GM18868 (cell line): ENCODE results near the gene RXFP4.
"Not testable (repeated sequence)": the region's sequence is repeated elsewhere in the genome, so short reads cannot be mapped to it uniquely, and the experiment has no call there.

Source experiments
- ATAC-seq: cut with Tn5 transposase; IDR thresholded peaks from one replicate; pipeline ENCODE4 v1.9.1; 2021; ENCODE audit warnings: mild to moderate bottlenecking, moderate library complexity; ENCODE audit not compliant: unreplicated experiment

RXFP4 gene

DNA sequence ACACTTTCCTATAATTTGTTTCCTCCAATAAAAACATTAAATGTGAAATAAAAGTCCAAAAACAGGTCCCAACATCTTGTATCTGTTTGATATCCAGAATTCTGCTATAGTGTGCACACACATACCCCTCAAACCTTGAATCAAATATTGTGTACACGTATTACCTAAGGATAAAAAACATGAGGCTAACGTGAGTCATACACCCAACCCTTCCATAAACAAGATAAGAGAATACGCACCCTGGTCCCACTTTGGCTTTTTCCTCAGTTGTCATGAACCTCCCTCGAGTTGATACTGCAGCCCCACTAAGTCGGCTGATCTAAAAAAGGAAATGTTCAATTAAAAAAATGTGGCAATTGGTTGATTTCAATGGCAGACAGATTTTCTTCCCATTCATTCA, 12.4 kb upstream of the RXFP4 start:
- ATAC-seq, result no peak

DNA sequence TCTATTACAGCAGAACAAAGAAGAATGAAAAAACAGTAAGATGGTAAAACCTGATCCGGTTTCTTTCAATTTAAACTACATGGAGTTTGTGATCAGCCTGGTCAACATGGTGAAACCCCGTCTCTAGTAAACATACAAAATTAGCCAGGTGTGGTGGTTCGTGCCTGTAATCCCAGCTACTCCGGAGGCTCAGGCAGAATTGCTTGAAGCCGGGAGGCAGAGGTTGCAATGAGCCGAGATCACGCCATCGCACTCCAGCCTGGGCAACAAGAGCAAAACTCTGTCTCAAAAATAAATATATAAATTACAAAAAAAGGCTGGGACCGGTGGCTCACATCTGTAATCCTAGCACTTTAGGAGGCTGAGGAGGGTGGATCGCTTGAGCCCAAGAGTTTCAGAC, 10.7 kb upstream of the RXFP4 start:
- ATAC-seq, result not testable (repeated sequence)

DNA sequence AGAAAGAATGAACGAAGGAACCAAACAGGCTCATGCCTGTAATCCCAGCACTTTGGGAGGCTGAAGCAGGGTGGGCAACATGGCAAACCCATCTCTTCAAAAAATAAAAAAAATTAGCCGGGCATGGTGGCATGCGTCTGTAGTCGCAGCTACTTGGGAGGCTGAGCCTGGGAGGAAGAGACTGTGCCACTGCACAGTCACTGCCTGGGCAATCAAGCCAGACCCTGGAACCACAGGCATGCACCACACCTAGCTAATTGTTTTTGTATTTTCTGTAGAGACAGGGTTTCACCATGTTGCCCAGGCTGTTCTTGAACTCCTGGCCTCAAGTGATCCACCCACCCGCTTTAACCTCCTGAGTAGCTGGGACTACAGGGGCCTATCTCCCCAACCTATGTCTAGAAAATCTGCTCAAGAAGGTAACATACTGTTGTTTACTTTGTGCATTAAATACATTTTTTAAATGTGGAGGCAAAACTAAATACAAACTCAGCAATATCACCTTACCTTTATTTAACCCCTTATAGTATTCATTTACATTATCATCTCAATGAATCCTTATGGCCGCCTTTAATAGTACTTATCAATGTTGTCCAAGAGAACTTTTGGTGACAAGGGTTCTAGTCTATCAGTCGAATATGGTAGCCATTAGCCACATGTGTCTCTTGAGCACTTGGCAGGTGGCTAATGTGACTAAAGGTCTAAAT, 10.0 kb upstream of the RXFP4 start:
- ATAC-seq, result no peak

DNA sequence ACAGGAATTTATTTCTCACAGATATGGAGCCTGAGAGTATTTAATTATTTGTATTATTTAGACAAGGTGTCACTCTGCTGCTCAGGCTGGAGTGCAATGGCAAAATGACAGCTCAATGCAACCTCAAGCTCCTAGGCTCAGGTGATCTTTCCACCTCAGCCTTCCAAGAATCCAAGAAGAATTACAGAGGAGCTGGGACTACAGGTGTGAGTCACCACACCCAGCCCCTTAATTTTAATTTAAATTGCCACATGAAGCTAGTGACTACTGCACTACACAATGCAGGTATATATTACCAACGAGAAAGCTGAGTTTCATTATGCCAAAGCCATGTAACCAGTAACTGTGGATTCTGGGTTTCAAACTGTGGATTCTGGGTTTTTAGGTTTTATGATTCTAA, 9.4 kb upstream of the RXFP4 start:
- no peak for ATAC-seq

DNA sequence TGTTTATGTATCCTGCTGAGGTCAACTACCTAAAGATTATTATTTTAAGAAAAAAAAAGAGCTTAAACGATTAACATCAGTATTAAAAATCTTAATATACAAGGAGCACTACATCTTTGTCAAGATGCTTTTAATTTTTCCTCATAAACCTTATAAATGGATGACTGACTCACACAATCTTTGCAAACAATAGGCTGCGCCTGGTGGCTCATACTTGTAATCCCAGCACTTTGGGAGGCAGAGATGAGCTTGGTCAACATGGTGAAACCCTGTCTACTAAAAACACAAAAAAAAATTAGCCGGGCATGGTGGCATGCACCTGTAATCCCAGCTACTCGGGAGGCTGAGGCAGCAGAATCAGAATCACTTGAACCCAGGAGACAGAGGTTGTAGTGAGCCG, 9.0 kb upstream of the RXFP4 start:
- ATAC-seq, result no peak

DNA sequence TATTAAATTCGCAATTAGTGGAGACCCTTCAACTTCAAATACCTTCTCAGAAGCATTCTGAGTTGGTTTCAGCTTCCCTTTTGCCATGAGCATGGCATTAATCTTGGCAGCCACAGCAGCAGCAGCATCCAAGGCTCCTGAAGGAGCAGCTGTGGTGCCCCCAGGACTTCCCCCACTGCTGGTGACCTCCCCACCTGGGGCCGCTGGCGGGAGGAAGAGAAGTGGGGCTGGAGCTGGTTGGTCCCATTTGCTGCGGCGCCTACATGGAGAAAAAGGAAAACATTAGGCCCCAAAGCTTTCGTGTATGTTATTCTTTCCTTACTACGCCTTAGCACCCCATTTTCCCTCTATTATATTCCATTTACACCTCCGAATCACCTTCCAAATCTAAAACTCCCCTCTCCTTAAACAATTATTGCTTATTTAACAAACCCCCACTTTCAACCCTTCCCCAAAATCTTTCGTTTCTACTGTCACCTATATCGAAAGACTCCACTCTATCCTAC, 7.8 kb upstream of the RXFP4 start:
- no peak for ATAC-seq

DNA sequence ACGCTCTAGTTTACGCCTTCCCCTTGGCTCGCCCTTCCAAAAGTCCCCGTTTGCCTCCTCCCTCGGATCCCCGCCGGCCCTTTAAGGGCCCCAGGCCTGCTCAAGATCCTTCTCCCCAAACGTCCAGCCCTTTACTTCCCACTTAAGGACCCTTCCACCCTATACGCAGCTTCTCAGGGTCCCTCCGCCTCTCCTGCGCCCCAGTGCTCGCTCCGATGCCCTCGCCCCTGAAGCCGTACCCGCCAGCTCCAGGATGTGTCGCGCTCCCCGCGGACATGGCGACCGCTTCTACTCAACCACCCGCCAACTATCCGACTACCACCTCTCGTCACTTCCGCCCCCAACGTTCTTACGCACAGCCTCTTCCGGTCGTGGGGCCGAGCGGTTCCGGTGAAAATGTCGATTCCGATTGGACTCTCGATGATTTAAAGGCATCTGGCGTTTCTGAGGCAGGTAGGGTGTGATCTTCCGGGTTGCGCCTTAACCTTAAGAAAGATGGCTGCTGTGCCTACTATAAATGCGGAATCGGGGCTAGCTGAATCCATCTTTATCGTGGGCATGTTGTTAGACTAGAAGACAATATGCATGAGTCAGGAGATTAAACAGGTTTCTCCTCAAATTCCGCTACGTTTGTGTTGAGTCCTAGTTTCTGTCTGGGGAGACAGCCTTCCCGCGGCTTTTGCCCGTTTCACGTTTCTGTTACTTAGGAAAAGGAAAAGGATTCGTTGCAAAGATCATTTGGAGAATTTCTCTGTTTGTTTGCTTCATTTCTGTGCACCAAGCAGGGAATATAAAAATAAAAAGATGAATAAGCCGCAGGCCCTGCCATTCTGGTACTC, 7.1 kb upstream of the RXFP4 start, which contains the start of gene KHDC4:
TSS of gene KHDC4 (minus strand) at position 317 of the 839 bp plus-strand sequence. CDS start at position 277, 40 bp downstream.
- ATAC-seq, result peak; percentile 93

DNA sequence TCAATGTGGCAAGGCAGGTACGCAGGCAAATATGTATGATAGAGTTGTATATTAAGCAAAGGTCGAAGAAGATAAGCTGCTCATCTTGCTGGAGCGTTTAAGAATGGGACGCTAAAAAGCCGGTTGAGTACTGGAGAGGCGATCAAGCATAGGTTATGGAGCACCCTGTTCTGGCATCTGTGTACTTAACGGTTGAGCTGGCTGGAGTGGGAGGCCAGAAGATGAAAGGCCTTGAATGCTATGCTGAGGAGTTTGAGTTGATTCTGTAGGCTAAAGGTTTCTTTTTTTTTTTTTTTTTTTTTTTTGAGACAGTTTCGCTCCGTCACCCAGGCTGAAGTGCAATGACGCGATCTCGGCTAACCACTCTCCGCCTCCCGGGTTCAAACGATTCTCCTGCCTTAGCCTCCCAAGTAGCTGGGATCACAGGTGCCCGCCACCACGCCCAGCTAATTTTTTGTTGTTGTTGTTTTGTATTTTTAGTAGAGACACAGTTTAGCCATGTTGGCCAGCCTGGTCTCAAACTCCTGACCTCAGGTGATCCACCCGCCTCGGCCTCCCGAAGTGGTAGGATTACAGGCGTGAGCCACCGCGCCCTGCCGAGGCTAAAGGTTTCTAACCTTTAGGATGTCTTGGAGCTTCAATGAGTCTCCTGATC, 6.4 kb upstream of the RXFP4 start:
- ATAC-seq, result no peak

DNA sequence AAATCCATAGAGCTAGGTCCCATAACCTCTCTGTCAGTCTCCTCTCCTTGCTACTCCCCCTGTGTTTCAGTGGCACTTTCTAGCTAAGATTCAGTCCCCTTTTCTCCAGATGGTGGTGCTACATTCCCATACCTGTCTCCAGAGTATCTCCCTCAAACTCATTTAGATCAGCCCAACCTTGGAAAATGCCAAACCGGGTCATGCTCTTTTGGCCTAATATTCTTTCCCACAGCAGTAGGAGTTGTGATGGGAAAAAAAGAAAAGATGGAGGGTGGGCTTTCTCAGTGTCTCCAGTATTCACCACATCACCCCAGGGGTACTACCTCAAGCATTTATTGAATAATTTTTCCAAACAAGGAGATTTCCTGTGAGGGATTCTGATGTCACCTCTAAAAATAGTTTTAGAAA, 3.2 kb upstream of the RXFP4 start:
- no peak for ATAC-seq

DNA sequence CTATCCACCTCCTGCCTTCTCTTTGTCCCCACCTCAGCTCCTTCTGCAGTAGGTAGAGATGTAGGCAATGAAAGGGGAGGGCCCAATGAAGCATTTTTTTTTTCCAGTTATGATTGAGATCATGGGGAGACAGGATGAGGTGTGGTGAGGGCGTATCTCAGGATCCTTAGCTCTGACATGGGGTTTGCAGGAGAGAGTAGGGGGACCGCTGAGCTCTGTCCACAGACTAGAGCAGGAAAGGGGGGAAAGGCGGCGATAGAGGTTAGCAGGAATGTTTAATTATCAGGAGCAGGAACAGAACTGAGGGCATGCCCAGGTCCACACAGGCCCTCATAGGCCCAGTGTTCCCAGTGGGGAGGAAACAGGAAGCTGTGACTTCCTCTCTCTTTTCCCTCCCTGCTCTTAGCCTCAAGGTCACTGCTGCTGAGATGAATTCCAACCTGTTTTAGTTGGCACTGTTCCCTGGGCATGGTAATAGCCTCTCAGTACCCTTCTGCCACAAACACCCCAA, 901 bp upstream of the RXFP4 start:
- ATAC-seq, result no peak

DNA sequence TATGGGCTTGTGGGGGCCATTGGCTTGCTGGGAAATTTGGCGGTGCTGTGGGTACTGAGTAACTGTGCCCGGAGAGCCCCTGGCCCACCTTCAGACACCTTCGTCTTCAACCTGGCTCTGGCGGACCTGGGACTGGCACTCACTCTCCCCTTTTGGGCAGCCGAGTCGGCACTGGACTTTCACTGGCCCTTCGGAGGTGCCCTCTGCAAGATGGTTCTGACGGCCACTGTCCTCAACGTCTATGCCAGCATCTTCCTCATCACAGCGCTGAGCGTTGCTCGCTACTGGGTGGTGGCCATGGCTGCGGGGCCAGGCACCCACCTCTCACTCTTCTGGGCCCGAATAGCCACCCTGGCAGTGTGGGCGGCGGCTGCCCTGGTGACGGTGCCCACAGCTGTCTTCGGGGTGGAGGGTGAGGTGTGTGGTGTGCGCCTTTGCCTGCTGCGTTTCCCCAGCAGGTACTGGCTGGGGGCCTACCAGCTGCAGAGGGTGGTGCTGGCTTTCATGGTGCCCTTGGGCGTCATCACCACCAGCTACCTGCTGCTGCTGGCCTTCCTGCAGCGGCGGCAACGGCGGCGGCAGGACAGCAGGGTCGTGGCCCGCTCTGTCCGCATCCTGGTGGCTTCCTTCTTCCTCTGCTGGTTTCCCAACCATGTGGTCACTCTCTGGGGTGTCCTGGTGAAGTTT, 550 bp downstream of the RXFP4 start:
- no peak for ATAC-seq

DNA sequence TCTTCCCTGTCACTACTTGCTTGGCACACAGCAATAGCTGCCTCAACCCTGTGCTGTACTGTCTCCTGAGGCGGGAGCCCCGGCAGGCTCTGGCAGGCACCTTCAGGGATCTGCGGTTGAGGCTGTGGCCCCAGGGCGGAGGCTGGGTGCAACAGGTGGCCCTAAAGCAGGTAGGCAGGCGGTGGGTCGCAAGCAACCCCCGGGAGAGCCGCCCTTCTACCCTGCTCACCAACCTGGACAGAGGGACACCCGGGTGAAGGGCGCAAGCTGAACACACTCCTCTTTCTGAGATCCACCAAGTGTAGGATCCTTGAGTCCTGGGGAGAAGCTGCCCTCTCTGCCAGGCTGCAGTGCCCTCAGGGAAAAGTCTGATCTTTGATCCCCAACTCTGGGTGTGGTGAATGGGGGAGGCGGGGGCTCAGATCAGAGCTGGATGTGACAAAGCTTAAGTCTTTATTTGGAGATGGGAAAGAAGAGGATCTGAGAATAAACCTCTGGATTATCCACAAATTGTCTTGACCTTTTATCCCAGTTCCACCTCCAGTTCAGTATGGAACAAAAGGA, 1.2 kb downstream of the RXFP4 start:
- ATAC-seq, result no peak

DNA sequence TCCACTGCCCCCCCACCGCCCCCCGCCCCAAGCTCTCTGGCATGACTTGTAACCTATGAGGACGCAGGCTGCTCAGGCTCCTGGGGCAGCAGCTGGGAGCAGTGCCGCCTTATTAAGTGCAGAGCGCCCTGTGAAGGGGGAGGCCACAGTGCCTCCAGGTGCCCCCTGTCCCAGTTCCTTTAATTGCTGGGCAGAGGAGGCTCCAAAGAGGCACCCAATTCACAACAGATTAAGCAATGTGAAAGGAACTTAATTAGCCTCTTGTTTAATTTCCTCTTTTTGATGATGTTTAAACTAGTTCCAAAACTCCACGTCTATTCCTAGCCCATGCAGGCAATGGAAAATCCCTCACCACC, 3.0 kb downstream of the RXFP4 start:
- ATAC-seq, result no peak

DNA sequence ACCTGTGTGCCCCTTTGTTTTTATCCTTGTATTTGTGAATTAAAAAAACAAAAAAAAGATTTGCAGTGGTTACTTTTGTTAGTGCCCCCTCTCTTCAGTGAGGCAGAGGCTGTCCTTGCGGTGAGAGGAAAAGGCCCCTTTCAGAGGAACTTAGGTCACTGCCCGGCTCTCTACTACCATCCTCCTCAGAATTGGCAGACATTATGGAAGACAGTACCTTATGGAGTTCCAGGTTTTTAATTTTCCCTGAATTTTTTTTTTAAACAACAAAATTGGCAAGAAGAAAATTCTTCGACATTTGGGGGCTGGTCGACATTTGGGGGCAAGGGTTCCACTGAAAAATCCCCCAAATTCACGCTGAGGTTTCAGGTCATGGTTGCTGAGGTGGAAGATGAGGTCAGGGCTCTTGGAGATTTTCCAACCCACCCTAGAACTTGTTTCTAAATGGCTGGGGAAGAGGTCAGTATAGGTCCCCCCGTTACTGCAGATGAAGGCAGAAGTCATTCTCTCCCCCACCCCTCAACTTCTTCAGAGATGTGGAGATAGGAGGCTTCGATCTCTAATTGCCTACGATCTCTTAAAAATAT, 5.3 kb downstream of the RXFP4 start:
- no peak for ATAC-seq

DNA sequence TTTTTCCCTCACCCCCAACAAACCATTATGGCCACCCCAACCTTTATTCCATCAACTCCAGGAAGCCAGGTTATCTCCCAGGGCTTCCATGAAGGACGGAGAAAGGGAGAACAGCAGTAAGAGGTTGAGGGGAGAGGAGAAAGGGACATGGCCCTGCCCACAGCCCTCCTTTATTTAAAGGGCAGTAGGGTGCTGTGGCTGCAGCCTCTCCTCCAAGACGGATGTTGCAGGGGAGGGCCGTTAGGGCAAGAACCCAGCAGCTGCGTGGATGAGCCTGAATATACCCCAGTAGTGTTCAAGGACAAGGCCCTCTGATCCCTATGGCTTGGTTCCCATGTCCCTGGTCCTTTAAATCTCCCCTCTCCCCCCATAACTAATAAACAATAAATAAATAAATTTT, 5.9 kb downstream of the RXFP4 start:
- ATAC-seq, result no peak

DNA sequence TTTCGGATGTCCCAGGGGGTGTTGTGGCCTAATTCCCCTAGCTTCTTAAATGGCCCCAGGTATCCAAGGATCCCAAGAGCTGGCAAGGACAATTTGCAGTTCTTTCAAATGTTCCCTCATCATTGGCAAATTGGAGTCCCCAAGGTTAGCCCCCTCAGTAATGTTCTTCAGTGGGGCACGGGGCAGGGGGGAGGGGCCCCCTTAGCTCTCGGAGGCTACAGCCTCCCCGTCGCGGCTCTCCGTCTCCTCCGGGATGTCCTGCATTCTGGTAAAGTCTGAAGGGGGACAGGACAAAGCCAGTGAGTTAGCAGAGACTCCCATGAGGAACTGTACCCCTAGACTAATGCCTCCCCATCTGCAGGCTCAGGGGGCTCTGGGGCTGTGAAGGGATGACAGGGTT, 6.3 kb downstream of the RXFP4 start:
- no peak for ATAC-seq

DNA sequence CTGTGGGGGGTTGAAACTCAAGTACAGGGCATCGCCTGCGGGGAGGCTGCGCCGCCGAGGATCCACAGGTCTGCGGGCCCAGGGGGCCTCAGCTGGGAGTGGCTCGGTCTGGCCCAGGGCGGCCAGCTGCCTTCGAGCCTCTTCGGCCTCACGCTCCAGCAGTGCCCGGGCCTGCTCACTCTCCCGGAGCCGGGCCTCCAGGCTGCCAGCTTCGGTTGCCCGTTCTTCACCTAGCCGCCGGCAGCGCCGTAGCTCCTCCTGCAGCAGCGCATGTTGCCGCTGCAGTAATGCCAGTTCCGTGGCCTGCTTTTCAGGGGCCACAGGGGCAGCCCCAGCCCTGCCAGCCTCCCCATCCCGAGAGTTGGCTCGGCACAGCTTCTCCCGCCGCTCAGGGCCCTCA, 9.4 kb downstream of the RXFP4 start:
- no peak for ATAC-seq

DNA sequence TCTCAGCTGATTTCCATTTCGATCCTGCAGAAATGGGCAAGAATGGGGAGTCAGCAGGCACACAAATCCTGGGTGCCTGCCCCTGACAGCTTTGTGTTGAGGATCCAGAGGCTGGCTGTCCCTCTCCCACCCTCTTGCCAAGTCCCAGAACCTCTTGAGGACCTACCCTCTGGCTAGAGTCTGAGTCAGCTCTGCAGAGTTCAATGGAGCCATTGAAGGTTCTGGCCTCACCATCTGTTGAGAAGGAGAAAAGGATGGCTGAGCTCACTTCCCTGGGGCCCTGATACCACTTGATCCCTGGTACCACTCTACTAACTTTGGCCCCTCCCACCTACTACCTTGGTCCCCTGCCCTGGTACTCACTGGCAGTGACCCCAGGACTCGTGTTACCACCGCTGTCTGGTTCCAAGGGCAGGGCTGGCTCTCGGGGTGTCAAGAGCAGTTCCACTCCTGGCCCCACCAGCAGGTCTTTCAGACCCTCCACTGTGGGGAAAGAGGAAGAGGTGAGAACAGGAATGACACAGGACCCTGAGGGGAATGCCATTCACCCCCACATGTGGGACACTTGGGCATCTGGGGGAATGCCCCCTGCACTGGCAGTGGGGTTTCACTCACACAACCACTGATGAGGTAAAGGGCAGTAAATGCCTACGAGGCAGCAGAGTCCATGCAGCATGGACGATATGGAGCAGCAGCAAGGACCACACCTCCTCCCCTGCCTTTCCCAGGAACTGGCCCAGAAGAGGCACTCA, 10.5 kb downstream of the RXFP4 start:
- ATAC-seq, result no peak

DNA sequence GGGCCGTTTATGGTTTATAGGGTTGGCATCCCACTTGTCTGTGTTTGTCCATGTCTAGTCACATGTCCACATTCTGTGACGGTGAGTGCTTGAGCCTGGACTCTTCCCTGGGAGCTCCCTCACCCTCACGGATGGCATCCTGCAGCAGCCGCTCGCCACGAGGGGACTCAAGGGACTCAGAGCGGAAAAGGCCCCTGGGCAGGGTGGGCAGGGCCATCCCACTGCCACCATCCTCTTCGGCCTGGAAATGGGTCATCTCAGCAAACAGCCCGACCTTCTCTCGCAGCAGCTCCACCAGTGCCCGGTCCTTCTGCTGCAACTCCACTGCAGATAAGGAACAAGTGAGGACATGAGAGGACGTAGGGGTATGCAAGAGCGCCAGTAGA, 11.1 kb downstream of the RXFP4 start:
- no peak for ATAC-seq

DNA sequence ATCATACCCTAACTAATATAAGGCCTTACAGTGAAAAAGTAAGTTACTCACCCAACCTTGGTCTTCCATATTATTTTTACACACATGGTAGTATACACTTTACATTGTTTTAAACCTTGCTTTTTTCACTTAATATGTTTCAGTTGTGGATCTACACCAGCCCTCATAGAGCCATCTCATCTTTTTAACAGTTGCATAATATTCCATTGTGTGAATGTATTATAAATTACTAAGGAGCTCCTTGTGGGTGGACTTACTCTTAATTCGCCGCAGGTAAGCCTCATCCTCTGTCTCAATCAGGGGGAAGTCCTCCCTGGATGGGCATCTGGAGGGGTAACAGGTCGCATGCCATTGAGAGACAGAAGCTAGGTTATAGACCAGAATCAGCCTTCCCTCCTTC, 13.2 kb downstream of the RXFP4 start:
- ATAC-seq, result no peak
